Ascending aorta (tissue), 2 donors: ENCODE results near the gene ACOT11. TPM values are rescaled to one million over a fixed set of nuclear protein-coding genes. Genes with fewer than 3 reads are reported as not detected.

Source experiments
- DNase-seq, 2 donors: peaks; one replicate each; pipeline ENCODE4 v3.0.0-alpha.2; 2019; ENCODE audit warnings: low spot score in 2 of 2
- H3K27ac ChIP-seq, 2 donors: fragments of 200-600 bp; sonication (generic); one replicate each; pipeline ENCODE4 v1.5.1; 2016 to 2017; ENCODE audit warnings: mild to moderate bottlenecking in 1 of 2
- H3K27me3 ChIP-seq: fragments of 200-600 bp; sonication (generic); one replicate; pipeline ENCODE4 v1.5.1; 2017
- H3K36me3 ChIP-seq, 2 donors: fragments of 200-600 bp; sonication (generic); one replicate each; pipeline ENCODE4 v1.5.1; 2016
- H3K4me1 ChIP-seq, 2 donors: fragments of 200-600 bp; sonication (generic); one replicate each; pipeline ENCODE4 v1.5.1; 2016 to 2017; ENCODE audit warnings: mild to moderate bottlenecking in 1 of 2
- H3K4me3 ChIP-seq, 2 donors: fragments of 200-600 bp; sonication (generic); one replicate each; pipeline ENCODE4 v1.5.1; 2016 to 2017; ENCODE audit warnings: mild to moderate bottlenecking in 1 of 2
- H3K9me3 ChIP-seq, 2 donors: fragments of 200-600 bp; sonication (generic); one replicate each; pipeline ENCODE4 v1.5.1; 2016
- CTCF ChIP-seq, 3 experiments: fragments of 200-600 bp in 2 of 3; fragments of 450-650 bp in 1 of 3; sonication (generic) in 2 of 3; IDR thresholded peaks; one replicate each; pipeline ENCODE4 v1.5.1; 2016 to 2019; ENCODE audit warnings: antibody characterized with exemption in 3 of 3, mild to moderate bottlenecking in 1 of 3, moderate library complexity in 1 of 3
- intact Hi-C: fragments of 100-400 bp; cut with DNase I; formaldehyde crosslinking; loops from one replicate; pipeline ENCODE4 v1.15.1; 2023
- total RNA-seq: library from RNA; depleted of rRNA; stranded (reverse); fragments of >200 nt; gene quantifications from one replicate; pipeline ENCODE4 v1.1.0, GENCODE V29; 2016

The ACOT11 gene
- total RNA-seq, 1 donor from 2014 or later = 30.4 TPM

- H3K4me1 ChIP-seq = no peaks in the 10 kb centered on the region
- TF ChIP-seq CTCF (IDR thresholded peaks at IDR 0.05) = no peak
- H3K9me3 ChIP-seq = no peaks in the 10 kb centered on the region
- H3K27me3 ChIP-seq = no peaks in the 10 kb centered on the region
- intact Hi-C loops = no loop called here
- H3K36me3 ChIP-seq = peaks cover 18 to 54% of the 10 kb centered on the region in 2 donors
- no peak overlapping the region for H3K4me3 ChIP-seq
- H3K27ac ChIP-seq = no peak overlapping the region
- no peak for DNase-seq
Observed at GRCh38 chr1:54595956-54596498, 48.0 kb downstream of the ACOT11 start.

GRCh38 chr1:54596756-54597155, 48.7 kb downstream of the ACOT11 start:
- intact Hi-C loops = no loop called here
- no peak overlapping the region for H3K4me3 ChIP-seq
- H3K9me3 ChIP-seq = no peaks in the 10 kb centered on the region
- TF ChIP-seq CTCF (IDR thresholded peaks at IDR 0.05) = no peak
- no peak for DNase-seq
- H3K27me3 ChIP-seq = no peaks in the 10 kb centered on the region
- H3K4me1 ChIP-seq = no peaks in the 10 kb centered on the region
- peaks cover 18 to 60% of the 10 kb centered on the region in 2 donors for H3K36me3 ChIP-seq
- no peak overlapping the region for H3K27ac ChIP-seq

- H3K4me1 ChIP-seq = no peaks in the 10 kb centered on the region
- DNase-seq = no peak
- no peaks in the 10 kb centered on the region for H3K27me3 ChIP-seq
- H3K27ac ChIP-seq = no peak overlapping the region
- H3K36me3 ChIP-seq = peaks cover 18 to 64% of the 10 kb centered on the region in 2 donors
- no peak for TF ChIP-seq CTCF (IDR thresholded peaks at IDR 0.05)
- H3K9me3 ChIP-seq = no peaks in the 10 kb centered on the region
- intact Hi-C loops = no loop called here
- no peak overlapping the region for H3K4me3 ChIP-seq
Observed at GRCh38 chr1:54597455-54598030, 49.5 kb downstream of the ACOT11 start.

GRCh38 chr1:54599211-54599823, 51.3 kb downstream of the ACOT11 start:
- H3K36me3 ChIP-seq = peaks cover 15 to 68% of the 10 kb centered on the region in 2 donors
- H3K9me3 ChIP-seq = no peaks in the 10 kb centered on the region
- H3K4me3 ChIP-seq = no peak overlapping the region
- no peak overlapping the region for H3K27ac ChIP-seq
- no peak for TF ChIP-seq CTCF (IDR thresholded peaks at IDR 0.05)
- H3K27me3 ChIP-seq = no peaks in the 10 kb centered on the region
- no peak for DNase-seq
- intact Hi-C loops = no loop called here
- H3K4me1 ChIP-seq = no peaks in the 10 kb centered on the region

GRCh38 chr1:54600947-54601721, 53.1 kb downstream of the ACOT11 start:
- Histone ChIP-seq H3K4me1 (no peaks in the 10 kb centered on the region), H3K27me3 (no peaks in the 10 kb centered on the region), H3K9me3 (no peaks in the 10 kb centered on the region), H3K27ac (no peak overlapping the region), H3K4me3 (no peak overlapping the region), H3K36me3 (peaks cover 16 to 62% of the 10 kb centered on the region in 2 donors)
- intact Hi-C loops = no loop called here
- TF ChIP-seq CTCF (IDR thresholded peaks at IDR 0.05) = no peak
- no peak for DNase-seq
